NCI-H526 treated with DMSO at 0.1 percent for 48 hours (cell line): ENCODE measurements around the gene D2HGDH.
"Not testable (repeated sequence)": the region's sequence is repeated elsewhere in the genome, so short reads cannot be mapped to it uniquely, and the experiment has no call there.

Experiments
- DNase-seq: peaks from one replicate; lab custom pipeline; 2025; lab: John Stamatoyannopoulos, UW

D2HGDH gene

GRCh38 chr2:241748468-241749256 is 14.2 kb downstream of the D2HGDH start:
- no peak for DNase-seq

- no peak for DNase-seq
These were observed 15.8 kb downstream of the D2HGDH start for GRCh38 chr2:241750076-241750840.

- DNase-seq = no peak
These were observed 16.7 kb downstream of the D2HGDH start for GRCh38 chr2:241751152-241751551.

- no peak for DNase-seq
These were observed 17.3 kb downstream of the D2HGDH start for GRCh38 chr2:241751776-241752175.

- no peak for DNase-seq
These were observed 17.8 kb downstream of the D2HGDH start for GRCh38 chr2:241752253-241752652.

GRCh38 chr2:241752689-241753276 is 18.4 kb downstream of the D2HGDH start:
- no peak for DNase-seq

GRCh38 chr2:241753493-241753892 is 19.1 kb downstream of the D2HGDH start:
- no peak for DNase-seq

- no peak for DNase-seq
These were observed 19.6 kb downstream of the D2HGDH start for GRCh38 chr2:241754042-241754441.

- no peak for DNase-seq
These were observed 20.7 kb downstream of the D2HGDH start for GRCh38 chr2:241755166-241755565.

GRCh38 chr2:241755777-241756176 is 21.3 kb downstream of the D2HGDH start:
- DNase-seq = no peak

GRCh38 chr2:241759067-241759807 is 24.8 kb downstream of the D2HGDH start:
- no peak for DNase-seq

GRCh38 chr2:241759893-241760292 is 25.5 kb downstream of the D2HGDH start:
- not testable (repeated sequence) for DNase-seq

GRCh38 chr2:241760301-241760771 is 25.9 kb downstream of the D2HGDH start:
- DNase-seq = no peak

- no peak for DNase-seq
These were observed 28.0 kb downstream of the D2HGDH start for GRCh38 chr2:241762321-241762932.

- DNase-seq = no peak
These were observed 28.5 kb downstream of the D2HGDH start for GRCh38 chr2:241762933-241763369.

- no peak for DNase-seq
These were observed 29.3 kb downstream of the D2HGDH start for GRCh38 chr2:241763551-241764274.

GRCh38 chr2:241764275-241765241 is 30.1 kb downstream of the D2HGDH start:
- DNase-seq = no peak

GRCh38 chr2:241767464-241768250 is 33.2 kb downstream of the D2HGDH start:
- no peak for DNase-seq

GRCh38 chr2:241768251-241768711 is 33.9 kb downstream of the D2HGDH start:
- no peak for DNase-seq
